Central memory CD8-positive, alpha-beta T cell (primary cell): Measurements from ENCODE around the gene CYP11A1.
A peak's percentile ranks its signal among the peaks of the same experiment; 100 is the strongest.

Experiments
- ATAC-seq: fragments of 150-1000 bp; cut with Tn5 transposase; replicated peaks from 2 replicates; pipeline ENCODE4 v1.10.0; 2022; ENCODE audit warnings: mild to moderate bottlenecking, moderate FRiP score, moderate number of reproducible peaks; ENCODE audit not compliant: poor library complexity, severe bottlenecking; ENCODE audit errors: extremely low read depth
- DNase-seq, 2 donors: peaks; one replicate each; pipeline ENCODE4 v3.0.0; 2021; ENCODE audit warnings: low spot score in 2 of 2
- H3K27ac Mint-ChIP-seq: one replicate; pipeline ENCODE4 v1.8.0; 2022; ENCODE audit warnings: low read depth, mild to moderate bottlenecking, moderate library complexity, mixed read lengths
- H3K27me3 Mint-ChIP-seq: one replicate; pipeline ENCODE4 v1.8.0; 2022; ENCODE audit warnings: mixed read lengths
- H3K36me3 Mint-ChIP-seq: one replicate; pipeline ENCODE4 v1.8.0; 2022; ENCODE audit warnings: mild to moderate bottlenecking, moderate library complexity, mixed read lengths; ENCODE audit not compliant: insufficient read depth
- H3K4me1 Mint-ChIP-seq: one replicate; pipeline ENCODE4 v1.8.0; 2022; ENCODE audit warnings: mixed read lengths
- H3K4me3 Mint-ChIP-seq: one replicate; pipeline ENCODE4 v1.8.0; 2022; ENCODE audit warnings: mild to moderate bottlenecking, moderate library complexity, mixed read lengths
- H3K9me3 Mint-ChIP-seq: one replicate; pipeline ENCODE4 v1.8.0; 2022; ENCODE audit warnings: mixed read lengths

Gene CYP11A1

DNA sequence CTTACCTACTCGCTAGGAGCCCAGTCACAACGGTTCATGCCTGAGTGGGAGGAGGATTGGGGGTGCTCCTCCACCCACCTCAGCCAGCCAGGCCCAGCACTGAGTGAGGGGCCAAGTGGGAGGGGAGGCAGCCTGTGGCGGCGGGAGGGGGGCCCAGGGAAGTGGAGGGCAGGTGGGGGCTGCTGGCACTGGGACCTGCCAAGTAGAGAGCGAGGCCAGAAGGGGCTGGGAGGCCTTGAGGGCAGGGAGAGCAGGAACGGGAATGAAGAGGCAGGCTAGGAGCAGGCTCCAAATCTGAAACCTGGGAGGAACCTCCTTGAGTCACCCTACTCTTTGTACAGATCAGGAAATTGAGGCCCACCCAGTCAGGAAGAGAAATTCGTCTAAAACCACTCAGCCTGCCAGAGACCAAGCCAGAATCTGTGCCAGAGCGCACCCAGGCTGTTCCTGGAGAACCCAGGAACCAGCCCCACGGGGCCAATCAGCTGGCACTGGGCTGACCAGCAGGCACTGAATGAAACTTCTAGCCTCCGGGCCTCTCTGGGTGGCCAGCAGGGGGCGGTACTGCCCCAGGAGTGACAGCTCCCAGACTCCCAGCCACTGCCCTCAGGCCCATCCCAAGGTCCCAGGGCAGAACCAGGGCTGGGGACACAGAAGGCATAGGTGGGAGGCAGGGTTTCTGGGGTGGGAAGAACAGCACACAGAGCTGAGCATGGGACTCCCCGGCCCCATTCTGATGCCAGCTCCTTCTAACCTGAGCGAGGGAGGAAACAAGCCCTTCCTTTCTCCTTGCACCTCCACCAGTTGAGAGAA, 14.8 kb upstream of the CYP11A1 start:
- Mint-ChIP-seq H3K4me1 (peaks cover 43% of the 10 kb centered on the region), H3K9me3 (no peaks in the 10 kb centered on the region), H3K27me3 (no peaks in the 10 kb centered on the region), H3K4me3 (no peak overlapping the region), H3K36me3 (peaks cover 2% of the 10 kb centered on the region), H3K27ac (peak overlapping the region; percentile 30)
- DNase-seq (peak; percentile 62 to 69), ATAC-seq (peak; percentile 18)

DNA sequence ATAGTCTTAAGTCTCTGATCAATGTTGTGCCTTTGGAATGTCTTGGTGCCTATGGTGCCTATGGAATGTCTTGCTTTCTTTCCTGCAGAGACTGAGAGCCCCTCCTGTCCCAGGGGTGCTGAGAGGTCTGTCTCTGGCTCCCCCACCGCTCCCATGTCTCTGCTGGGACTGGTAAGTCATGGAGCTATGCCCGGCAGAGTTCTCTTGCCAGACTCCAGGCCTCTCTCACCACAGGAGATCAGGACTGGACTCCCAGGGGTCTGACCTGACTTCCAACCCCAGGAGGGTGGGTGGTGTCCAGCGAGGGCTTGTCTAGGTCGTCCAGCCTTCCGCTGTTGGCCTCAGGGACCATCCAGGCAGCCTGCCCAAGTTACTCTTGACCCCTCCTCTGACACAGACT, 14.0 kb upstream of the CYP11A1 start:
- ATAC-seq (no peak), DNase-seq (no peak)
- peaks cover 2% of the 10 kb centered on the region for H3K36me3 Mint-ChIP-seq
- peaks cover 43% of the 10 kb centered on the region for H3K4me1 Mint-ChIP-seq
- no peak overlapping the region for H3K4me3 Mint-ChIP-seq
- no peaks in the 10 kb centered on the region for H3K9me3 Mint-ChIP-seq
- H3K27me3 Mint-ChIP-seq, result no peaks in the 10 kb centered on the region
- no peak overlapping the region for H3K27ac Mint-ChIP-seq

DNA sequence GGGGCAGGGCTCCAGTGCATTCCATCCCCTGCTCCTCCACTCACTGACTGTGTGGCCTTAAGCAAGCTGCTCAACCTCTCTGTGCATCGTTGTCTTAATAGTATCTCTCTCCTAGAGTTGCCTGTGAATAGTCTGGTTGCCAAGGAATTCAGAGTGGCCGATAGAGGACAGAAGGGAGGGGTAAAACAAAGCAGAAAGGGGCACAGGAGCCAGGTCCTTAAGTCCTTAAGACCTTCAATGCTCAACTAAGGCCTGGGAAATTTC, 13.7 kb upstream of the CYP11A1 start:
- H3K9me3 Mint-ChIP-seq, result no peaks in the 10 kb centered on the region
- H3K4me1 Mint-ChIP-seq, result peaks cover 40% of the 10 kb centered on the region
- no peaks in the 10 kb centered on the region for H3K27me3 Mint-ChIP-seq
- ATAC-seq (no peak), DNase-seq (no peak)
- H3K36me3 Mint-ChIP-seq, result peaks cover 4% of the 10 kb centered on the region
- no peak overlapping the region for H3K27ac Mint-ChIP-seq
- H3K4me3 Mint-ChIP-seq, result no peak overlapping the region

DNA sequence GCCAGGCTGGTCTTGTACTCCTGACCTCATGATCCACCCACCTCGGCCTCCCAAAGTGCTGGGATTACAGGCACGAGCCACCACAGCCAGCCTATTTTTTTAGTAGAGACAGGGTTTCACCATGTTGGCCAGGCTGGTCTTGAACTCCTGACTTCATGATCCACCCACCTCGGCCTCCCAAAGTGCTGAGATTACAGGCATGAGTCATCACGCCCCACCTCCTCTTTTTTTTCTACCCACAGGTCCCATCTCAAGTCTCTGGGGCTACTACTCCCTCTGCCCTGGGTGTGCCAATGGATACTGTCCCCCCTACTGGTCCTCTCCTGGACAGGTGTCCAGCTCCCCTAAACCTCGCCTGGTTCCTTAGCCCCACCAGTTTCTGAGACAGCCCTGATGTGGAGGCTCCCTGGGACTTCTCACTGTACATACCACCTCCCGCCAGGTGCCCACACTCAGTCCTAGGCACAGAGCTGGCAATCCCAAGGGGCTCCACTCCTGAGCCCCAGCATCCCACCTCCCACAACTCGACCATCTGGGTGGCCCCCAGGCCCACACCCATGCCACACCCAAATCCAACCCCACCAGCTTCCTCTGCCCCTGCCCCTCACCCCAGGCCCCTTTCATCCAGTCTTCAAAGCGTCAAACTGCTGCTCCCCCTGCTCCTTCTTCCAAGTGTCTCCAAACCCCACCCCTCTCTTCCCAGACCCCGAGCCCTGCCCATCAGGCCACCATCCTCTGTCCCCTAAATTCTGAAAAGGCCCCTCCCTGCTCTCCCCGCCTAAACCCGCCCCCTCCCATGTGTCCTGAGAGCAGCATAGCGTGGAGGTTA, 13.1 kb upstream of the CYP11A1 start:
- no peak for DNase-seq
- Mint-ChIP-seq H3K9me3 (no peaks in the 10 kb centered on the region), H3K4me3 (no peak overlapping the region), H3K27me3 (no peaks in the 10 kb centered on the region), H3K36me3 (peaks cover 4% of the 10 kb centered on the region), H3K27ac (no peak overlapping the region), H3K4me1 (peaks cover 35% of the 10 kb centered on the region)
- no peak for ATAC-seq

DNA sequence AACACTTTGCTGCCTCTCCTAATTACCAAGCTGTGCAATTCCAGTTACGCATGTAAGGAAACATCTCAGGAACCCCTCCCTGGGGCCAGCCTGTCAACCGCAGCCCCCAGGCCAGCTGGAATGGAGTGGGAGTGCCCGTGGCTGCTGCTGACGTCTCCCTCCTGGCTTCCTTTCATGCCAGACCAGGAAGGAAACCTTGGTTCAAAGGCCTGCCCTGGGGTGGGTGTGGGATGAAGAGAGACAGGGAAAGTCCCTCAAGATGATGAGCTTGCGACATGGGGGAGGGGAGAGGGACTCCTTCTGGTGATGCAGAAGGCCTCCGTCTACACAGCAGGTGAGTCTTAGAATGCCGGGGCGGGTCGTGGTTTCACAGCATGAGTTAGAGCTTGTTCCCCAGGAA, 11.4 kb upstream of the CYP11A1 start:
- Mint-ChIP-seq H3K4me1 (peaks cover 32% of the 10 kb centered on the region), H3K27me3 (no peaks in the 10 kb centered on the region), H3K36me3 (peaks cover 7% of the 10 kb centered on the region), H3K9me3 (no peaks in the 10 kb centered on the region), H3K4me3 (no peak overlapping the region), H3K27ac (no peak overlapping the region)
- ATAC-seq (no peak), DNase-seq (no peak)

DNA sequence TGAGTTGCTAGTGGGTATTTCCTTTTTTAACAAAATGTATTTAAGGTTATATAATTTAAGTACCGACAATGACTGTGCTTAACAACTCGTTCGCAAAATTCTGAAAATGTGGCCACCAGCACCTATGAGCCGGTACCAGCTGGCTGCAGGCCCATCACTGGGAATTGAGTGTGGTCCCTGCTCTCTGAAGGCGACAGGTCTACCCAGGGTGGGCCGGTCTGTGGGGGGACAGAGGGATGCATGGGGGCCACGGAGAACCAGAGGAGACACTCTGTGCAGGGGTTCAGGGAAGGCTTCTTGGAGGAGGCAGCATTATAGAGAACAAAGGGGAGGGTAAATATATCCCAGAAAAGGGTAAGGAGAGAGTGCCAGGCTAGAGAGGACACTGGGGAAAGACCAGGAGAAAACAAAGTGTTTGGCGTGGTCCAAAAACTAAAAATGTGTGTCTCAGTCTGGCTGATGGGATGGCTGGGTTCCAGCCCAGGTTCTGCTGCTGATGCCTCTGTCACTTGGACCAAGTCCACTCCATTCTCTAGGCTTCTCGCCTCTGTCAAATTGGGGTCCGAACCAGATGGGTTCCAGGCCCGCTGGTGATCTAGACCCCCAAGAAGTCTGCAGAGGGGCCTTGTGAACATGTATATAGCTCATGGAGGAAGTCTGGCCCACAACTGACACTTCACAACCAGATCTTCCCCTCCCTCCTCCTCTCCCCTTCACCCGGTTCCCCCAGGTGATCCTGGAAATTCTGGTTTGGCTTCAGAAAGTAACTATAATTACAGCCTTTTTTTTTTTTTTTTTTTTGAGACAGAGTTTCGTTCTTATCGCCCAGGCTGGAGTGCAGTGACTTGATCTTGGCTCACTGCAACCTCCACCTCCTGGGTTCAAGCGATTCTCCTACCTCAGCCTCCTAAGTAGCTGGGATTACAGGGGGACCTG, 10.7 kb upstream of the CYP11A1 start:
- Mint-ChIP-seq H3K4me3 (no peak overlapping the region), H3K27ac (no peak overlapping the region), H3K36me3 (peaks cover 8% of the 10 kb centered on the region), H3K27me3 (no peaks in the 10 kb centered on the region), H3K4me1 (peaks cover 33% of the 10 kb centered on the region), H3K9me3 (no peaks in the 10 kb centered on the region)
- ATAC-seq (no peak), DNase-seq (no peak)

DNA sequence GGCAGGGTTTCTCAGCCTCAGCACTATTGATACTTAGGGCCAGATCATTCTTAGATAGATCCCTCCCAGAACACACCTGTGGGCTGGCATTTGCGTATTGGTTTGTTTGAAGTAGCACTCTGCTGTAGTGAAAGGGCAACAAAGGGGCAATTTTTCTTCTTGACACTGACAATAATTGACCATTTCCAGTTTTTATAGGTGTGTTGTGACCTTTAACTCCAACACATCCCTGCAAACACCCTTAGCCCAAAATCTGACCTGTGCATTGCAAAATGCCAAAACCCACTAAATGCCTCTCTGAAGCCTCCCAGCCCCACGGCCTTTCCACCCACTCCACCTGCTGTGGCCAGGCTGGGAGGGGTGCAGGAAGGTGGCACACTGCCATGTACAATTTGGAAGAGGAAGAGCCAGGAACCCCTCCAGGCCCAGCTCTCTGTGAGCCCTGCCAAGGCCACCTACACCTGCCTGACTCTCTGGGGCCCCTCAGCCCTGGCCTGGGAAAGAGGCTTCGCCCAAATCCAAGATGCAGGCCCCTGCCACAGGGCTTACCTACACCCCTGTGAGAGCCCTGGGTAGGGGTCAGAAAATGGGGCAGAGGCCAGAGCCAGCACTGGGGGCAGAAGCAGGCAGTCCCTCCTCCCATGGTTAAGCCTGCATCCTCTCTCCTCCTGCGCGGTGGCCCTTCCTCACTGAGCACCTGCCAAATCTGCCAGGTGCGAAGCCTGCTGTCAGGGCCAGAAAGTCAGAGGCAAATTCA, 9.6 kb upstream of the CYP11A1 start:
- no peak overlapping the region for H3K4me3 Mint-ChIP-seq
- no peaks in the 10 kb centered on the region for H3K27me3 Mint-ChIP-seq
- peaks cover 23% of the 10 kb centered on the region for H3K4me1 Mint-ChIP-seq
- ATAC-seq, result no peak
- H3K9me3 Mint-ChIP-seq, result no peaks in the 10 kb centered on the region
- DNase-seq, result no peak
- no peak overlapping the region for H3K27ac Mint-ChIP-seq
- H3K36me3 Mint-ChIP-seq, result peaks cover 7% of the 10 kb centered on the region

DNA sequence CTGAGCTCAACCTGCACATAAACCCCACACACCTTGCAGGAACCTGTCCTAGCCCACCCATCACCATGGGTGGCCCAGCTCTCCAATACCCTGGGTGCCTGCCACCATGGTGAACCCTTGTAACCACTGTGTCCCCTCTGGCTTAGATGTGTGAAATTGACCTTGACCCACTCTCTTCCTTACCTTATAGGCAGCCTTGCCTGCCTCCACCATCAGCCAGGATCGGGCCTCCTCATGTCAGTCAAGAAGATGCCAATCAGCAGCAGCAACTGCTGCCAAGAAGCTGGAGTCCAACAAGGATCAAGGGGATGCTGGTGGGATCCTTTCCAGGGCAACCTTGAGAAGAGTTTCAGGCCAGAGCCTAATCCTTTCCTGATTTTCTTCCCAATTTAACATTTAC, 8.8 kb upstream of the CYP11A1 start:
- H3K36me3 Mint-ChIP-seq, result peaks cover 7% of the 10 kb centered on the region
- H3K27me3 Mint-ChIP-seq, result no peaks in the 10 kb centered on the region
- H3K27ac Mint-ChIP-seq, result no peak overlapping the region
- DNase-seq, result no peak
- no peak for ATAC-seq
- H3K9me3 Mint-ChIP-seq, result no peaks in the 10 kb centered on the region
- H3K4me3 Mint-ChIP-seq, result no peak overlapping the region
- H3K4me1 Mint-ChIP-seq, result peaks cover 22% of the 10 kb centered on the region

DNA sequence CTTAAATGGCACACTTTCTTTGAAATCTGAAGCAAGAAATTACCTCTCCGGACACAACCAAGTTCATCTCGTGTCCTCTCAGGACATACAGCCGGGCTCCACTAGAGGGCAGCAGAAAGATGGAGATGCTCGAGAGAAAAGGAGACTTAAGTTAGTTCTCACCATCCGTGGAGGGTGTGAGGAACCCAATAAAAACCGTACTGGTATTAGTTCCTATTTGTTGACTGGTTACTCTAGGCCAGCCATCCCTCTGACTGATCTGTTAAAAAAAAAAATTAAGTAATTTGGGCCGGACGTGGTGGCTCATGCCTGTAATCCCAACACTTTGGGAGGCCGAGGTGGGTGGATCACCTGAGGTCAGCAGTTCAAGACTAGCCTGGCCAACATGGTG, 7.9 kb upstream of the CYP11A1 start:
- Mint-ChIP-seq H3K4me3 (peak overlapping the region; percentile 83), H3K27ac (no peak overlapping the region), H3K9me3 (no peaks in the 10 kb centered on the region), H3K4me1 (peaks cover 22% of the 10 kb centered on the region), H3K36me3 (peaks cover 7% of the 10 kb centered on the region), H3K27me3 (peaks cover 4% of the 10 kb centered on the region)
- ATAC-seq (peak; percentile 9), DNase-seq (peak; percentile 73 to 75)

DNA sequence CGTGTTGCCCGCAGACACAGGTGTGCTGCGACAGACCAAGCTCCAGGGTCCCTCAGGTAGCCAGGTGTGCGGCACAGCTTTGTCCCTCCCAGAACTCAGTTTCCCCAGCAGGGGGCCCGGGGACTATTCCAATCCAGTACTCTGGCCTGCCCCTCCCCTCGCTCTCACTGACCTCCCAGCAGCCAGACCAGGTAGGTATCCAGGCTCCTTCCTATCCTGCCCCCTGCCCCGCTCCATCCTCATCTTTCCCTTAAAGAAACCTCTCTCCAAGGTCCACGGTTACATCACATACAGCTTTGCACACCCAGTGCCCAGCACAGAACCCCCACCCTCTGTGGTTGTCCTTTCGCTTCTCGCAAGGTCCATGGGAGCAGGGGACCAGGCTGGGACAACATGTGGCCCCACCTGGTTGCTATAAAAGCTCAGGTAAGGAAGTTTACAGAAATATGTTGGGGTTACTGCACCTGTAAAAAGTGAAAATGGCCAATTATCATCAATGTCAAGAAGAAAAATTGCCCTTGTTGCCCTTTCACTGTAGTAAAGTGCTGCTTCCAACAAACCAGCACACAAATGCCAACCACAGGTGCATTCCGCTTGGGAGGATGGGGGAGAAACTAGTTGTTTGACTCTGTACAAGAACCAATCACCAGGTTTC, 7.3 kb upstream of the CYP11A1 start:
- DNase-seq (no peak), ATAC-seq (no peak)
- Mint-ChIP-seq H3K27ac (no peak overlapping the region), H3K27me3 (peaks cover 10% of the 10 kb centered on the region), H3K4me1 (peaks cover 22% of the 10 kb centered on the region), H3K36me3 (peaks cover 7% of the 10 kb centered on the region), H3K4me3 (peak overlapping the region; percentile 83), H3K9me3 (no peaks in the 10 kb centered on the region)

DNA sequence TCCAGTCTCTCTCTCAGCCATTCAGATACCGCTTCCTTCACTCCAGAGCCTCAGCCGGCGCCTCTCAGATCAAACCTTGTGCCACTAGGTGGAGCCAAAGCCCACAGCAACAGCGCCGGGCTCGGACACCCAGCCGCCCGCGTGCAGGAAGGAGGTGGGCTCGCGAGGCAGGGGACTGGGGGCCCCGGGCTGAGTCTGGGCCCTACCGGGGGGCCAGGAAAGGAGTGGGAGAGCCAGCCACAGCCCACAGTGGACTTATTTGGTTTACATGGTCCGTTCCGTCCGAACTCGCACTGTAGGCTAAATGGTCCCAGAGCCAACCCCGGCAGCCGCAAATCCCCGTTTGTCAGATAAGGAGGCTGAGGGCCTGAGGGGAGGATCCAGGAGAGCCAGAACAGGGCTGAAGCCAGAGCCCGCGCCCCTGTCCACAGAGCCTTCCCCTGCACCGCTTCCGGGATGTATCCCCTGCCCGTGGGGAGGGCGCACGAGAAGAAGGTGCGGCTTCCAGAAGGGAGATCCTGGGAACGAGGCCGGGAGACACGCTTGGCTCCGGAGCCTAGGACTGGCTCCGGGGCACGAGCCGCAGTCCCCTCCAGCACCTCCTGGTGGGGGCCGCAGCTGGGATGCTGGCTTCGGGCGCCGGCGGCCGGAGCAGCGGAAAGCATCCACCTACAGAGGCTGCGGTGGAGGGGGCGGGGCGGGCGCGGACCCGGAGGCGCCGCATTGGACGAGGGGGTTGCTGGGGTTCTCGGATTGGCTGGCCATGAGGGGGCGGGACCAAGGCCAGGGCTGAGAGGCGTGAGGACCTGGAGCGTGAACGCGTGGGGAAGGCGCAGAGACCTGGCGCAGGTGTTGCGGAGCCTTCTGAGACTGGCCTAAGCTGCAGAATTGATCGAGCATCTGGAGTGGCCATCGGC, 6.5 kb upstream of the CYP11A1 start:
- Mint-ChIP-seq H3K4me3 (peak overlapping the region; percentile 83), H3K4me1 (peaks cover 22% of the 10 kb centered on the region), H3K9me3 (no peaks in the 10 kb centered on the region), H3K36me3 (peaks cover 7% of the 10 kb centered on the region), H3K27me3 (peaks cover 15% of the 10 kb centered on the region), H3K27ac (peak overlapping the region; percentile 19)
- DNase-seq, result peak; percentile 83 to 89
- ATAC-seq, result peak; percentile 96
